GM21825 (cell line): ENCODE results near the gene PPP6R3.
A peak's percentile ranks its signal among the peaks of the same experiment; 100 is the strongest.
"Not testable (repeated sequence)": the region's sequence is repeated elsewhere in the genome, so short reads cannot be mapped to it uniquely, and the experiment has no call there.

Source experiments
- ATAC-seq: cut with Tn5 transposase; IDR thresholded peaks from one replicate; pipeline ENCODE4 v1.9.1; 2021; ENCODE audit warnings: mild to moderate bottlenecking, moderate library complexity; ENCODE audit not compliant: unreplicated experiment

PPP6R3 gene

GRCh38 chr11:68433541-68433940 lies 27.0 kb upstream of the PPP6R3 start:
- ATAC-seq: no peak

- not testable (repeated sequence) for ATAC-seq
These were observed 26.4 kb upstream of the PPP6R3 start for GRCh38 chr11:68434159-68434558.

- ATAC-seq: no peak
These were observed 24.2 kb upstream of the PPP6R3 start for GRCh38 chr11:68436162-68436888.

- no peak for ATAC-seq
These were observed 23.3 kb upstream of the PPP6R3 start for GRCh38 chr11:68436985-68437926.

GRCh38 chr11:68437927-68438657 lies 22.5 kb upstream of the PPP6R3 start:
- ATAC-seq: no peak

GRCh38 chr11:68438658-68439259 lies 21.8 kb upstream of the PPP6R3 start:
- ATAC-seq: no peak

GRCh38 chr11:68439355-68440065 lies 21.0 kb upstream of the PPP6R3 start:
- ATAC-seq: no peak

- no peak for ATAC-seq
These were observed 20.3 kb upstream of the PPP6R3 start for GRCh38 chr11:68440224-68440623.

- no peak for ATAC-seq
These were observed 18.9 kb upstream of the PPP6R3 start for GRCh38 chr11:68441466-68442230.

GRCh38 chr11:68442433-68442832 lies 18.1 kb upstream of the PPP6R3 start:
- ATAC-seq: no peak

GRCh38 chr11:68444566-68444965 lies 16.0 kb upstream of the PPP6R3 start:
- ATAC-seq: no peak

GRCh38 chr11:68445531-68446035 lies 15.0 kb upstream of the PPP6R3 start:
- no peak for ATAC-seq

GRCh38 chr11:68446046-68446725 lies 14.4 kb upstream of the PPP6R3 start:
- ATAC-seq: no peak

GRCh38 chr11:68447015-68447801 lies 13.3 kb upstream of the PPP6R3 start:
- ATAC-seq: peak; percentile 64

- ATAC-seq: not testable (repeated sequence)
These were observed 12.6 kb upstream of the PPP6R3 start for GRCh38 chr11:68447914-68448313.

GRCh38 chr11:68448604-68449011 lies 11.9 kb upstream of the PPP6R3 start:
- no peak for ATAC-seq

- ATAC-seq: no peak
These were observed 10.6 kb upstream of the PPP6R3 start for GRCh38 chr11:68449951-68450350.

GRCh38 chr11:68450711-68451110 lies 9.8 kb upstream of the PPP6R3 start:
- ATAC-seq: no peak
